ENCODE data around the gene CCL17.
A peak's percentile ranks its signal among the peaks of the same experiment; 100 is the strongest.
"Not testable (repeated sequence)": the region's sequence is repeated elsewhere in the genome, so short reads cannot be mapped to it uniquely, and the experiment has no call there.

CCL17 gene

DNA sequence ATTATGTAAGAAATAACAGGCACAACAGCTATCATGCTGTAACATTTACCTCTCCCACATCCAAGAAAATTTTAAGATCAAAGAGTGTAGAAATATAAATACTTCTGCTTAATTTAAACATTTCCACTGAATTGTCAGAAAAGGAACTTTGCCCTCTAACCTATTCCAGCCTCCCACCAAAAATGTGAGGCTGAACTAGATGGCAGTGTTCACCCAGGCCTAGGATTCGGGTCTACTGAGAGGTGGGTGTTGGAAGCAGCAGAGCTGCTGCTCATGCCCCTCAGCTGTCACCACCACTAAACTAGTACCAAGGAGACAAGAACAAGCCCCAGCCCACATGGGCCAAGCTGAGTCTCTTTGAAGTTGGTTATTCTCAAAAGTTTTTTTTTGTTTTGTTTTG lies 31.3 kb downstream of the CCL17 start:
- no peak for DNase-seq

DNA sequence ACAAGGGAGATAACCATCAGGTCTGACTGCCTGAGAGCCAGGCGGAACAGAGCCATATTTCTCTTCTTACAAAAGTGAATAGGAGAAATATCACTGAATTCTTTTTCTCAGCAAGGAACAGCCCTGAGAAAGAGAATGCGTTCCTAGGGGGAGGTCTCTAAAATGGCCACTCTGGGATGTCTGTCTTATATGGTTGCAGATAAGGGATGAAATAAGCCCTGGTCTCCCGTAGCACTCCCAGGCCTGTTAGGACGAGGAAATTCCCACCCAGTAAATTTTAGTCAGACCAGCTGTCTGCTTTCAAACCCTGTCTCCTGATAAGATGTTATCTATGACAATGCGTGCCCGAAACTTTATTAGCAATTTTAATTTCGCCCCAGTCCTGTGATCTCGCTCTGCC lies 35.4 kb downstream of the CCL17 start:
- DNase-seq: not testable (repeated sequence)

- DNase-seq: not testable (repeated sequence)
Measured at GRCh38 chr16:57440551-57440950, 36.0 kb downstream of the CCL17 start.

DNA sequence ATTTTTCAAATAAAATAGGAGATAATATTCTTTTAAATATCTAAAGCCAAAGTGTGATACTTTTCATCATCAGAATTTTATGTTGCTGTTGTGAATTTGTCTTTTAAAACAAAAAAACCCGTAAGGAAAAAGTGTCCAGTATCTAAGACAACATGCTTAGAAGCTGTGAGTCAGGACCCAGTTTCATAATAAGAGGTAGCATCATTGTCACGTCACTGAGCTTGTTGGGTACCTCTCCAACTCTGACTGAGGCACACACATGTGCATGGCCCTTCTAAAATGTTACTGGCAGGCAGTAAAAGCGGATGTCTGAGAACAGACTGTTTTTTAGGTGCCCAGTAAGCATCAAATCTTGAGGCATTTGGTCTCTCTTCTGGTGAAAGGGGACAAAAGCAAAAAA lies 40.1 kb downstream of the CCL17 start:
- DNase-seq: peak in 2 of 3 donors; percentile 19 to 22

DNA sequence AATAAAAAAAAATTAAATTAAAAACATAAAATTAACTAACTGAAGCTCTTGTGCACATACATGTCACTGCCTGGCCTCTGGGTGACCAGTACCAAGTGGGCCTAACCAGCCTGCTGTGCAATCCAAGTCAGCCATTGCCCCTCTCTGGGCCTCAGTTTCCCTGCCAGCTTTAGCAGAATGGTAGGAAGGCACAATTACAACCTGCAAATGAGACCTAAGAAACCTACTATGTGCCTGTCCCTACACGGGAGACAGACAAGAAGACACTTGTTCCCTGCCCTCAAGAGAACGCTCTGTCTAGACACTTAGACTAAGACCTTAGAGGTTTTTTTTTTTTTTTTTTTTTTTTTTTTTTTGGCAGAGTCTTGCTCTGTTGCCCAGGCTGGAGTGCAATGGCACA lies 40.9 kb downstream of the CCL17 start:
- DNase-seq: no peak

- DNase-seq: peak; percentile 30 to 53 (median 32)
Measured at GRCh38 chr16:57446531-57447185, 42.1 kb downstream of the CCL17 start.

DNA sequence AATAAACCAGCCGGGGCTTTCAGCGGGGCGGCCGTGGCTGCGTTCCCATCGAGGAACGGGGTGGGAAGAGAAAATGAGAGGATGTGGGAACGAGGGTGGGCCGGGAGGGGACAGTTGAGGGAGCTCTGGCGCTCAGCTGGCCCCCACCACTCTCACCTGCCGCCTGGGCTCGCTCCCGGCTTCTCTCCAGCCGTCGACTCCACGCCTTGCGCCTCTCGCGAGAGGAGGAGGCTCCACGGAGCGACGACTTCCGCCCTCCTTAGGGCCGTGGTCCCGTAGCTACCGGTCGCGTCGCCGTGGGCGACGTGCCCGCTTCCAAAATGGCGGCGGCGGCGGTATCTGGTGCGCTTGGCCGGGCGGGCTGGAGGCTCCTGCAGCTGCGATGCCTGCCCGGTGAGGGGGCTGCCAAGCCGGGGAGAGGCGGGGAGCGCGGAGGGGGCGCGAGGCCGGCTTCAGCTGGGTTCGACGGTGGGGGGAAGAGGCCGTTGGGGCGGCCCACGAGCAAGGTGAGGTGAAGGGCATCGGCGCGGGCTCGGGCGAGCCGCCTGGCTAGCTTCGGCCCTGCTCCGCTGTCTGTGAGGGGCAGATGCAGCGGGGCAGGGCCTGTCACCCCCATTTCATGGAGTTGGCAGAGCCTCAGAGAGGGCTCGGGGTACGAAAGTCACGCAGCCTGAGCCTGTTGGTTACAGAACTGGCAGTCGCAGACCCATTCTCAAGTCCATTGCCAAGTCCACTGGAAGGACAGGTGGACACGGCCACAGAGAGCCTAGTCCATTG lies 42.8 kb downstream of the CCL17 start, which contains the start of the genes CIAPIN1 and COQ9:
CIAPIN1 (minus strand) TSS at position 200 of the 777 bp plus-strand sequence. CDS start 6,457 bp downstream, outside the sequence.
COQ9 (plus strand) TSS at position 294 of the 777 bp plus-strand sequence; CDS start at position 321, 27 bp downstream.
- peak; percentile 96 to 98 (median 98) for DNase-seq

DNA sequence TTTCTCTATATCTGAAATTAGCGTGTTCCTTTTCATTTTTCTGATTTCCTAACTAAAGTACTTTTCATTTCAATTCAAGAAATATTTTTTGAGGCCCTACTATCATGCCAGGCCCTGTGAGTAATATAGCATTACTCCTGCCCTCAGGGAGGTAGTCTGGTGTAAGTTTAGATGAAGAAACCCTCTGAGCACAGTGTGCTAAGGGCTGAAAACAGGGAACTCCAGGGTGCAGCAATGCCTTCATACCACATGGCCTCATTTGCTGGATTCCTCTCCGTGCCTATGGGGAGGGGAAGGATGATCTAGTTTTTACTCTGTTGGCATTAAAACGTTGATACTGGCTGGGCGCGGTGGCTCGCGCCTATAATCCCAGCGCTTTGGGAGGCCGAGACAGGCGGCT lies 47.5 kb downstream of the CCL17 start:
- peak in 1 of 3 donors; percentile 17 for DNase-seq

- peak; percentile 91 to 95 (median 95) for DNase-seq
Measured at GRCh38 chr16:57462209-57462977, 57.8 kb downstream of the CCL17 start, which contains the start of gene POLR2C. TSS of gene POLR2C (plus strand) at chr16:57462679. CDS start at chr16:57462725, 46 bp downstream.

- peak in 2 of 3 donors; percentile 25 to 36 for DNase-seq
Measured at GRCh38 chr16:57462978-57463362, 58.4 kb downstream of the CCL17 start.

- DNase-seq: no peak
Measured at GRCh38 chr16:57464523-57464922, 60.0 kb downstream of the CCL17 start.
